Activated CD4-positive, alpha-beta T cell treated with anti-CD3 and anti-CD28 coated beads for 4 hours (primary cell): ENCODE results near the gene RBM38.

Source experiments
- DNase-seq, 2 donors: peaks; one replicate each; pipeline ENCODE4 v3.0.0-alpha.2; 2020

The RBM38 gene

GRCh38 chr20:57439993-57440392 is 48.8 kb downstream of the RBM38 start:
- no peak for DNase-seq

DNA sequence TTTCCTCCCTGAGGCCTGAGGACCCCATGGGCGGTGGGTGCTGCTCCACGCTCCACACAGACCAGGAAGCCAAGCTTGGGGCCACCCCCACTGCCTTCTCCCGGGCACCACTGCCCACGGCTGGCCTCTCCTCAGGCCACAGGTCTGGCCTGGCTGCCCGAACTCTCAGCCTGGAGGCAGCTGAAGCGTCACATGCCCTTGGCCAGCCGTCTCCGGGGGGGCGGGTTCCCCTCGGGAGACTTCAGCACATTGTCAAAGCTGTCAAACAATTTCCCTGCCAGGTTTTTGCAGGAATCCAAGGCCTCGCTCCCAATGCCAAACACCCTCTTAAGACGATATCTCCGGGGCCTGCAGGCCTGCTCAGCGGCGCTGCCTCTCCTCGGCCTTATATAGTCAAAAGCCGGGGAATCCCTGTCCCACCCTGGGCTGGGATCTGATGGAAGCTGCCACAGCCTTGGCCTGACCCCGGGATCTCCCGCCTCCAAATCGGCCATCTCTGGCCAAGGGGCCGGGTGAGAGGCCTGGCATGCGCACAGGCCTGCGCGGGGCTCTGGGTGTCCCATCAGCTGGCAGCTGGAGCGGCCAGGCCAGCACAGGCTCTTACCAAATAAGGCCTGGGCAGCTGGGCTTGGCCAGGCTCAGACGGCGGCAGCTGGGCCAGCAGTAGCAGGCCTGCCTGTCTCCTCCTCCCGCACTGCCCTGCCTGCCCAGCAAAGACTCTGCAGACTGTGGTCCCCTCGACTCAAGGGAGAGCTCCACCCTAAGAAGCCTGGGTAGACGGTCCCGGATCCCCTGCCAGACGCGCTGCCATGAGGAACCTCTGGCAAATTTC is 49.7 kb downstream of the RBM38 start:
- no peak for DNase-seq

GRCh38 chr20:57441510-57442154 is 50.4 kb downstream of the RBM38 start:
- no peak for DNase-seq

DNA sequence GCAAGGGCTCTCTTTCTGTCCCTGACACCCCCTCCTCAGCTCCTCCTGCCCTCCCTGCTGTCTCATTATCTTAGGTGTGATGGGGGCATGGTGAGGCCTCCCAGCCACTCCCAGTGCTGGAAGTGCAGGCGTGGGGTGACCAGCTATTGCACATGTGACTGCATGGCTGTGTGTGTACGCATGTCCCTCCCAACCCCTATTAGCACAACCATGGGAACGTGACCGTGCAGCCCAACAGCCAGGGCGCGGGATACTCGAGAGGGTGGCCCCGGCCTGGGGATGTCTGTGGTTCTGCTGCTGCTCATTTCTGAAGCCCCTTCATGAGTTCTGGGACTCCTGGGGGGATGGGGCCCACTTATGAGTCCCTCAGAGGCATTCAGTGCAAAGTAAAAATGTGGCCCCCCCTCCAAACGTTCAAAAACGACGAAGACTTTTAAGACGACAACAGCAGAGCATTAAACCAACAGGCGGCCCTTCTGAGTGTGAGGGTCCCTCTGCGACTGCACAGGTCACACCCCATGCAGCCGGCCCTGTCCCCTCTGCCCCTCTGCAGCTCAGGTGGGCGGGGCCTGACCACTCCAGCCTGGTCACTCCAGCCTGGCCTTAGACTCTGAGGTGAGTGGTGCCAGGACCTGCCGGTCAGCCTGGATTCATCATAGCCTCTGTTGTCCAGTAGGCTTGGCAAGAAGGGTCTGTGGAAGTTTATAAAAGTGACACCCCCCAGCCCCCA is 51.1 kb downstream of the RBM38 start:
- no peak for DNase-seq

DNA sequence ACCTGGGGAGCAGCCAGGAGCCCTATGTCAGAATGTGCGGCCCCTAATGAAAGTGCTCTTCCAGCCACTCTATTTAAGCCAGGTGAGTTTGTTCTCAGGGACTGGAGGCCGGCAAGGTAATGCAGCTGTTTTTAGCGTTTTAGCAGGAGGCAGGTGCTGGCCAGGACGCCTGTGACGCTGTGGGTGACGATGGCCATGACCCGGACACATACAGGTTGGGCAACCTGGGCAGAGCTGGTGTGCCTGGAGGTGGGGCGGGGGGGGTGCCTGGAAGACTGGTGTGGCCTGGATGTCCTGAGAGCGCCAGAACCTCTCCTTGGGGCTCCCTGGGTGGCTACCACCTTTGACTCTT is 51.7 kb downstream of the RBM38 start:
- no peak for DNase-seq

GRCh38 chr20:57443349-57444265 is 52.4 kb downstream of the RBM38 start:
- no peak for DNase-seq

GRCh38 chr20:57444394-57445048 is 53.3 kb downstream of the RBM38 start:
- DNase-seq: no peak

- DNase-seq: no peak
Measured at GRCh38 chr20:57445298-57445697, 54.1 kb downstream of the RBM38 start.

DNA sequence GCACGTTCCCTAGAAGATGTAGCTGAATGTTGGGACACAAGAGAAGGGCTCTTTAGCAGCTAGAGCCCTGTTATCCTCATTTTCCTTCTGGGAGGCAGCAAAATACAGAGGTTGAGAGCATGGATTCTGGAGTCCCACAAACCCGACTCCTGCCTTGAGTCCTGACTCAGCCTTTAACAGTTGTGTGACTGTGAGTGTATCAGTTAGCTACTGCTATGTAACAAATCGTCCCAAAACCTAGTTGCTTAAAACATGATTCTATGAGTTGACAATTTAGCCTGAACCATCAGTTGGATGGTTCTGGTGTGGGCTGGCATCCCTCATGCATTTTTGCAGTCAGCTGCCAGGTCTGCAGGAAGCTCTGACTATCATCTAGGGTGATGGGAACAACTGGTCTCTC is 54.6 kb downstream of the RBM38 start:
- no peak for DNase-seq

GRCh38 chr20:57448764-57449354 is 57.7 kb downstream of the RBM38 start:
- DNase-seq: no peak

DNA sequence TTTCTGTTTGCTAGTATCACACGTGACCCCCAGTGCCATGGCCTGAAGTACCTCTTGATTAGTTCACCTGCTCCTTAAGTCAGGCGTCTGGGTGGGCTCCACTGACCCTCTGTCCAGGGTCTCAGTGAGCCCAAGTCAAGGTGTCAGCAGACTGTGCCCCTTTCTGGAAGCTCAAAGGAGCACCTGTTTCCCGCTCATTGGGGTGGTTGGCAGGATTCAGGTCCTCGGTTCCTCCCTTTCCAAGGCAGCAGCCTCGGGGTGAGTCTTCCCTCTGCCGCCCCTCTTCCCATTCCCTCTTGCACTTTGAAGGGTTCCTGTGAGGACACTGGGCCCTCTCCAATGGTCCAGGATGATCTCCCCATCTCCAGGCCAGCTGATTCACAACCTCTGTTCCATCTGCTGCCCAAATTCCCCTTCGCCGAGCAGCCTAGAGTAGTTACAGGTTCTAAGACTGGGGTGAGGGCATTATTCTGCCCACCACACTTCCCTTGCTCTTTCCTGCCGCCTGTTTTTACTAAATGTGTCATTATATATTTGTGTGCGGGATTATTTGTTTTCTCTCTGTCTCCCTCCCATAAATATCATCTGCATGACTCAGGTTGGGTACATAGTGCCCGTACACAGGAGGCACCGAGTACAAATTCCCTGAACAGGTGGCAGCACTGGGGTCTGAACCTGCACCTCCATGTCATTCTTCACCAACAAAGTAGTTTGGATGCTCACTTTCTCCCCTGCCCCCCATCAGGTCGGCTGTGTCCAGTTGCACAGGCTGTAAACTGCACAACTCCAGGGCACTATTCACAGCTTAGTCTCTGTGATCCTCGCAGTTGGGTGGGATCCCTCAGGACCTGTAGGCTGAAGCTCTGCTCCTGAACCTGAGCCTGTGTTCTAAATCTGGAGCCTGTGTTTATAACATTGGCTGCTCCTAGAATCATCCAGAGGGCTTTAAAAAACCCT is 58.5 kb downstream of the RBM38 start:
- no peak for DNase-seq

- DNase-seq: no peak
Measured at GRCh38 chr20:57450419-57450818, 59.2 kb downstream of the RBM38 start.

- no peak for DNase-seq
Measured at GRCh38 chr20:57450931-57451330, 59.7 kb downstream of the RBM38 start.

DNA sequence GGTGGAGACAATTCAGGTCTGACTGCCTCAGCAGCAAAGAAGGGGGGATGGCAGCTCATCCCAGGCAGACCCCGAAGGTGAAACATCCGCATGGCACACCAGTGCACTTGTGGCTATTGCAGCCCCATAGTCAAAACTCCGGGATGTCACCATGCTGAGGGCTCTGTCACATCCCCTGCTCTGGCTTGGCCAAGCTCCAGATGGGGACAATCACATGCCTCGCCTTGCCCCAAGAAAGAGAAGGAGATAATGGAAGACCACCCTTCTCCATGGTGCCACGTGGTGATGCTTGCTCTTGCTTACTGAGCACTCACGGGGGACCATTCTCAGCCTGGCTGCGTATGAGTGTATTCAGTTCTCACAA is 60.2 kb downstream of the RBM38 start:
- no peak for DNase-seq

GRCh38 chr20:57451795-57452661 is 60.8 kb downstream of the RBM38 start:
- no peak for DNase-seq

GRCh38 chr20:57455386-57455785 is 64.2 kb downstream of the RBM38 start:
- DNase-seq: no peak

- no peak for DNase-seq
Measured at GRCh38 chr20:57456116-57456515, 64.9 kb downstream of the RBM38 start.

GRCh38 chr20:57457243-57458095 is 66.3 kb downstream of the RBM38 start:
- no peak for DNase-seq
